Measurements from ENCODE around the gene IFT57.
A peak's percentile ranks its signal among the peaks of the same experiment; 100 is the strongest.
"Not testable (repeated sequence)": the region's sequence is repeated elsewhere in the genome, so short reads cannot be mapped to it uniquely, and the experiment has no call there.

Gene IFT57

GRCh38 chr3:108177536-108177935, 44.7 kb downstream of the IFT57 start:
- intact Hi-C loops (cut with micrococcal nuclease): no loop called here
- Mint-ChIP-seq H3K27me3 (no peaks in the 10 kb centered on the region), H3K4me3 (no peak overlapping the region), H3K4me1 (ENCODE audit: low read depth) (peaks cover 20% of the 10 kb centered on the region), H3K27ac (no peak overlapping the region), H3K36me3 (ENCODE audit: low read depth) (no peaks in the 10 kb centered on the region), H3K9me3 (no peaks in the 10 kb centered on the region)

GRCh38 chr3:108175352-108175751, 46.9 kb downstream of the IFT57 start:
- H3K27me3 Mint-ChIP-seq: no peaks in the 10 kb centered on the region
- H3K36me3 Mint-ChIP-seq (ENCODE audit: low read depth): no peaks in the 10 kb centered on the region
- intact Hi-C loops (cut with micrococcal nuclease): no loop called here
- no peak overlapping the region for H3K27ac Mint-ChIP-seq
- peaks cover 20% of the 10 kb centered on the region for H3K4me1 Mint-ChIP-seq (ENCODE audit: low read depth)
- H3K9me3 Mint-ChIP-seq: no peaks in the 10 kb centered on the region
- H3K4me3 Mint-ChIP-seq: no peak overlapping the region

- peaks cover 3% of the 10 kb centered on the region for H3K36me3 Mint-ChIP-seq (ENCODE audit: low read depth)
- peaks cover 13% of the 10 kb centered on the region for H3K4me1 Mint-ChIP-seq (ENCODE audit: low read depth)
- intact Hi-C loops (cut with micrococcal nuclease): no loop called here
- H3K27ac Mint-ChIP-seq: no peak overlapping the region
- no peak overlapping the region for H3K4me3 Mint-ChIP-seq
- no peaks in the 10 kb centered on the region for H3K9me3 Mint-ChIP-seq
- H3K27me3 Mint-ChIP-seq: no peaks in the 10 kb centered on the region
Measured at GRCh38 chr3:108171106-108171505, 51.1 kb downstream of the IFT57 start.

GRCh38 chr3:108164391-108164790, 57.8 kb downstream of the IFT57 start:
- no peaks in the 10 kb centered on the region for H3K27me3 Mint-ChIP-seq
- H3K9me3 Mint-ChIP-seq: no peaks in the 10 kb centered on the region
- peaks cover 5% of the 10 kb centered on the region for H3K36me3 Mint-ChIP-seq (ENCODE audit: low read depth)
- H3K27ac Mint-ChIP-seq: no peak overlapping the region
- intact Hi-C loops (cut with micrococcal nuclease): no loop called here
- H3K4me1 Mint-ChIP-seq (ENCODE audit: low read depth): peaks cover 5% of the 10 kb centered on the region
- H3K4me3 Mint-ChIP-seq: no peak overlapping the region

GRCh38 chr3:108159865-108160264, 62.4 kb downstream of the IFT57 start:
- H3K4me1 Mint-ChIP-seq (ENCODE audit: low read depth): peaks cover 5% of the 10 kb centered on the region
- intact Hi-C loops (cut with micrococcal nuclease): no loop called here
- H3K27ac Mint-ChIP-seq: no peak overlapping the region
- H3K27me3 Mint-ChIP-seq: no peaks in the 10 kb centered on the region
- H3K9me3 Mint-ChIP-seq: peaks cover 4% of the 10 kb centered on the region
- H3K4me3 Mint-ChIP-seq: no peak overlapping the region
- H3K36me3 Mint-ChIP-seq (ENCODE audit: low read depth): no peaks in the 10 kb centered on the region

GRCh38 chr3:108159105-108159504, 63.1 kb downstream of the IFT57 start:
- Mint-ChIP-seq H3K9me3 (peaks cover 12% of the 10 kb centered on the region), H3K4me3 (no peak overlapping the region), H3K27ac (no peak overlapping the region), H3K4me1 (ENCODE audit: low read depth) (peaks cover 5% of the 10 kb centered on the region), H3K27me3 (no peaks in the 10 kb centered on the region), H3K36me3 (ENCODE audit: low read depth) (no peaks in the 10 kb centered on the region)
- intact Hi-C loops (cut with micrococcal nuclease): no loop called here

GRCh38 chr3:108158251-108158650, 64.0 kb downstream of the IFT57 start:
- no peak overlapping the region for H3K4me3 Mint-ChIP-seq

GRCh38 chr3:108157273-108157672, 65.0 kb downstream of the IFT57 start:
- H3K36me3 Mint-ChIP-seq (ENCODE audit: low read depth): no peaks in the 10 kb centered on the region
- no peaks in the 10 kb centered on the region for H3K27me3 Mint-ChIP-seq
- intact Hi-C loops (cut with micrococcal nuclease): no loop called here
- H3K27ac Mint-ChIP-seq: no peak overlapping the region
- no peak overlapping the region for H3K4me3 Mint-ChIP-seq
- peaks cover 22% of the 10 kb centered on the region for H3K4me1 Mint-ChIP-seq (ENCODE audit: low read depth)
- peaks cover 19% of the 10 kb centered on the region for H3K9me3 Mint-ChIP-seq

More at GRCh38 chr3:108158251-108158650, 64.0 kb downstream of the IFT57 start:
- H3K27ac Mint-ChIP-seq: peak overlapping the region; percentile 17
- no peaks in the 10 kb centered on the region for H3K27me3 Mint-ChIP-seq
- intact Hi-C loops (cut with micrococcal nuclease): no loop called here
- peaks cover 19% of the 10 kb centered on the region for H3K9me3 Mint-ChIP-seq
- no peaks in the 10 kb centered on the region for H3K36me3 Mint-ChIP-seq (ENCODE audit: low read depth)
- peaks cover 12% of the 10 kb centered on the region for H3K4me1 Mint-ChIP-seq (ENCODE audit: low read depth)

- Mint-ChIP-seq H3K36me3 (ENCODE audit: low read depth) (no peaks in the 10 kb centered on the region), H3K27ac (no peak overlapping the region)
Measured at GRCh38 chr3:108156312-108156853, 65.8 kb downstream of the IFT57 start.

GRCh38 chr3:108155642-108156041, 66.6 kb downstream of the IFT57 start:
- H3K27me3 Mint-ChIP-seq; intact Hi-C loops (cut with micrococcal nuclease); H3K4me3 Mint-ChIP-seq; H3K36me3 Mint-ChIP-seq (ENCODE audit: low read depth); H3K27ac Mint-ChIP-seq: not testable (repeated sequence)
- Mint-ChIP-seq H3K4me1 (ENCODE audit: low read depth) (peaks cover 31% of the 10 kb centered on the region), H3K9me3 (peaks cover 19% of the 10 kb centered on the region)

More at GRCh38 chr3:108156312-108156853, 65.8 kb downstream of the IFT57 start:
- intact Hi-C loops (cut with micrococcal nuclease): no loop called here
- peaks cover 19% of the 10 kb centered on the region for H3K9me3 Mint-ChIP-seq
- no peak overlapping the region for H3K4me3 Mint-ChIP-seq
- no peaks in the 10 kb centered on the region for H3K27me3 Mint-ChIP-seq
- H3K4me1 Mint-ChIP-seq (ENCODE audit: low read depth): peaks cover 31% of the 10 kb centered on the region

- peaks cover 26% of the 10 kb centered on the region for H3K4me1 Mint-ChIP-seq (ENCODE audit: low read depth)
- no peaks in the 10 kb centered on the region for H3K36me3 Mint-ChIP-seq (ENCODE audit: low read depth)
- no peak overlapping the region for H3K27ac Mint-ChIP-seq
- no peak overlapping the region for H3K4me3 Mint-ChIP-seq
- H3K9me3 Mint-ChIP-seq: peaks cover 19% of the 10 kb centered on the region
- no peaks in the 10 kb centered on the region for H3K27me3 Mint-ChIP-seq
- intact Hi-C loops (cut with micrococcal nuclease): loop anchor here (5.0 kb wide), 1 partner anchor 324 kb away; no protein-coding TSS in a partner anchor
Measured at GRCh38 chr3:108153451-108153981, 68.7 kb downstream of the IFT57 start.

- intact Hi-C loops (cut with micrococcal nuclease): loop anchor here (5.0 kb wide), 1 partner anchor 325 kb away; no protein-coding TSS in a partner anchor
- H3K27ac Mint-ChIP-seq: no peak overlapping the region
- peaks cover 26% of the 10 kb centered on the region for H3K4me1 Mint-ChIP-seq (ENCODE audit: low read depth)
- peaks cover 19% of the 10 kb centered on the region for H3K9me3 Mint-ChIP-seq
- no peak overlapping the region for H3K4me3 Mint-ChIP-seq
- no peaks in the 10 kb centered on the region for H3K27me3 Mint-ChIP-seq
- no peaks in the 10 kb centered on the region for H3K36me3 Mint-ChIP-seq (ENCODE audit: low read depth)
Measured at GRCh38 chr3:108152274-108152673, 70.0 kb downstream of the IFT57 start.

- Mint-ChIP-seq H3K36me3 (ENCODE audit: low read depth) (no peaks in the 10 kb centered on the region), H3K4me3 (no peak overlapping the region), H3K27me3 (no peaks in the 10 kb centered on the region), H3K4me1 (ENCODE audit: low read depth) (peaks cover 26% of the 10 kb centered on the region), H3K27ac (no peak overlapping the region), H3K9me3 (peaks cover 30% of the 10 kb centered on the region)
- intact Hi-C loops (cut with micrococcal nuclease): loop anchor here (5.0 kb wide), 1 partner anchor 327 kb away; no protein-coding TSS in a partner anchor
Measured at GRCh38 chr3:108150200-108150599, 72.0 kb downstream of the IFT57 start.

- H3K4me3 Mint-ChIP-seq: no peak overlapping the region
- no peak overlapping the region for H3K27ac Mint-ChIP-seq
- H3K4me1 Mint-ChIP-seq (ENCODE audit: low read depth): no peaks in the 10 kb centered on the region
- intact Hi-C loops (cut with micrococcal nuclease): no loop called here
- H3K27me3 Mint-ChIP-seq: no peaks in the 10 kb centered on the region
- peaks cover 12% of the 10 kb centered on the region for H3K9me3 Mint-ChIP-seq
- no peaks in the 10 kb centered on the region for H3K36me3 Mint-ChIP-seq (ENCODE audit: low read depth)
Measured at GRCh38 chr3:108146139-108146538, 76.1 kb downstream of the IFT57 start.

GRCh38 chr3:108145578-108145977, 76.6 kb downstream of the IFT57 start:
- Mint-ChIP-seq H3K4me1 (ENCODE audit: low read depth) (no peaks in the 10 kb centered on the region), H3K36me3 (ENCODE audit: low read depth) (no peaks in the 10 kb centered on the region), H3K27ac (no peak overlapping the region), H3K4me3 (no peak overlapping the region), H3K9me3 (peaks cover 12% of the 10 kb centered on the region), H3K27me3 (no peaks in the 10 kb centered on the region)
- intact Hi-C loops (cut with micrococcal nuclease): no loop called here

All from dendritic cell treated with granulocyte-macrophage colony-stimulating factor and Interleukin-4, amounts not matched to agents 40 ng/mL and 50 ng/mL, for 4 days (primary cell).